Heart left ventricle (tissue), 16 donors: ENCODE measurements around the gene LAMA5. TPM values are rescaled to one million over a fixed set of nuclear protein-coding genes. Genes with fewer than 3 reads are reported as not detected.
A peak's percentile ranks its signal among the peaks of the same experiment; 100 is the strongest.

Experiments
- ATAC-seq, 4 donors: fragments of 200-7000 bp; cut with Tn5 transposase; one replicate each; pipeline ENCODE4 v1.9.1; 2020 to 2022; ENCODE audit warnings: moderate library complexity in 4 of 4, mild to moderate bottlenecking in 3 of 4, moderate number of reproducible peaks in 1 of 4
- DNase-seq, 5 donors: peaks; one replicate each; pipeline ENCODE4 v3.0.0-alpha.2; 2020
- H3K27ac ChIP-seq, 12 donors: fragments of 200-600 bp; sonication (generic) in 4 of 12; one replicate each; pipeline versions ENCODE4 v1.5.0 to v1.8.0; 2016 to 2022; ENCODE audit warnings: mild to moderate bottlenecking in 2 of 12
- H3K27me3 ChIP-seq, 9 donors: fragments of 200-600 bp; sonication (generic) in 2 of 9; one replicate each; pipeline versions ENCODE4 v1.5.1 to v1.8.0; 2016 to 2022; ENCODE audit warnings: mild to moderate bottlenecking in 3 of 9
- H3K36me3 ChIP-seq, 9 donors: fragments of 200-600 bp; sonication (generic) in 2 of 9; one replicate each; pipeline versions ENCODE4 v1.5.0 to v1.8.0; 2018 to 2022; ENCODE audit warnings: mild to moderate bottlenecking in 2 of 9
- H3K4me1 ChIP-seq, 12 donors: fragments of 200-600 bp; sonication (generic) in 4 of 12; one replicate each; pipeline versions ENCODE4 v1.5.0 to v1.8.0; 2016 to 2022; ENCODE audit warnings: mild to moderate bottlenecking in 3 of 12
- H3K4me3 ChIP-seq, 12 donors: fragments of 200-600 bp; sonication (generic) in 4 of 12; one replicate each; pipeline versions ENCODE4 v1.5.0 to v1.8.0; 2017 to 2022; ENCODE audit warnings: mild to moderate bottlenecking in 9 of 12, moderate library complexity in 4 of 12
- H3K9me3 ChIP-seq, 12 donors: fragments of 200-600 bp; sonication (generic) in 4 of 12; one replicate each; pipeline versions ENCODE4 v1.5.0 to v1.8.0; 2016 to 2022; ENCODE audit warnings: mild to moderate bottlenecking in 1 of 12
- CTCF ChIP-seq, 12 donors: fragments of 200-600 bp; sonication (generic) in 4 of 12; IDR thresholded peaks; one replicate each; pipeline versions ENCODE4 v1.5.0 to v1.8.0; 2018 to 2022; ENCODE audit warnings: antibody characterized with exemption in 12 of 12, mild to moderate bottlenecking in 5 of 12
- POLR2A ChIP-seq, 2 donors: fragments of 450-650 bp; IDR thresholded peaks; one replicate each; pipeline ENCODE4 v1.6.1; 2017; ENCODE audit warnings: antibody characterized with exemption in 2 of 2, mild to moderate bottlenecking in 2 of 2, moderate library complexity in 2 of 2
- WGBS, 4 donors: extraction: QIAGEN DNeasy Blood & Tissue Kit in 2 of 4; methylation state at CpG; one replicate each; pipeline versions ENCODE4 v1.1.5 to v1.1.7; 2013 to 2018; 5-methylcytosine and 5-hydroxymethylcytosine counted together
- intact Hi-C, 10 donors: fragments of 100-400 bp; cut with DNase I; formaldehyde crosslinking; loops; one replicate each; pipeline versions ENCODE4 v1.11.1 to v1.14.2; 2022
- polyA plus RNA-seq, 2 donors: library from polyadenylated mRNA; stranded (reverse); fragments of 200-250 nt; gene quantifications; one replicate each; pipeline ENCODE4 v1.2.3, GENCODE V29; 2013
- total RNA-seq, 9 donors: library from RNA; depleted of rRNA in 2 of 9; stranded (reverse); fragments of >200 nt in 2 of 9; fragmentation: NEBNext Ultra II Directional in 3 of 9; extraction: Animal tissue kit (Norgen Biotek cat#: 25700) in 3 of 9; gene quantifications; one replicate each; pipeline versions ENCODE4 v1.1.0 to v1.2.4, GENCODE V29; 2016 to 2023
- donor health status: ischemic (EF 13 %, LVEDD 7.1; RV severe dilation, severe dysfunction).
- donor health status: healthy with polysubstance abuse.
- donor health status: DM: no; HTN: yes; CAD: no.
- donor health status: DM: no; HTN: no; CAD: no.
- donor health status: ischemic (EF 25% LVEDD 6.9; RV normal size, moderate dysfunction).
- donor health status: ischemic (EF 25% LVEDD 5.7; RV mildly dilated, moderate dysfunction).
- donor health status: healthy.
- donor health status: DM: yes; HTN: yes; CAD: no.
- donor health status: ischemic (EF 35%, LVEDD 5.7; RV mildly dilated, moderate dysfunction).
- donor health status: nonischemic (EF 11% LVEDD 7.7; RV severe dilation, severe dysfunction).
- donor health status: DM: yes; HTN: yes; CAD: no.
- donor health status: PGD.
- donor health status: ischemic (EF 29% LVEDD 5.4; RV normal size, mild dysfunction).
- donor health status: nonischemic (EF 23%, LVEDD 6.1; RV moderate dilation, normal function).

Gene LAMA5
- total and polyA plus RNA-seq, 11 donors: 57.4 to 128 (median 73.6) TPM

DNA sequence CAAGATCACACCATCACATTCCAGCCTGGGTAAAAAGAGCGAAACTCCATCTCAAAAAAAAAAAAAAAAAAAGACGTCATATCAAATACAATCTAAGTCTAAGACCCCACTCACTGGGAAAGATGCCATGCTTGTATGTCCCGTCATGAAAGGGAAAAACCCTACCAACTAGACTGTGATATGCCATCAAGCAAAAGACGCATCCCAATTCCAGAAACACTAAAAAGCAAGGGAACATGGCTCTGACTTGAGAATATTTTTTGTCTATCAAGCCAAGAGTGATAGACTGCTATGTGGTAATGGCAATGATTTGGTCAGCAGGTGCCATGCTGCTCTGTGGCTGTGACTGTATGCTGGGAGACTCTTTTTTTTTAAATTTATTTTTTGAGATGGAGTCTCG, 23.0 kb downstream of the LAMA5 start:
- H3K27me3 ChIP-seq: no peaks in the 10 kb centered on the region
- H3K27ac ChIP-seq: peak overlapping the region in 1 of 12 donors; percentile 24
- intact Hi-C loops: loop anchor here in 1 of 10 donors (5.0 kb wide), 1 partner anchor 33 kb away; no protein-coding TSS in a partner anchor
- TF ChIP-seq POLR2A (IDR thresholded peaks at IDR 0.05): no peak
- TF ChIP-seq CTCF (IDR thresholded peaks at IDR 0.05): no peak
- no peak overlapping the region for H3K4me3 ChIP-seq
- no peaks in the 10 kb centered on the region for H3K4me1 ChIP-seq
- H3K9me3 ChIP-seq: peaks cover 0 to 8% (median 0%) of the 10 kb centered on the region in 12 donors
- H3K36me3 ChIP-seq: peaks cover 0 to 96% (median 59%) of the 10 kb centered on the region in 9 donors
- DNase-seq (no peak), ATAC-seq (no peak)
- whole genome bisulfite sequencing, 4 donors: 89 to 93% (median 90%) methylated on average over 5 of the region's 5 CpGs

- H3K4me1 ChIP-seq: no peaks in the 10 kb centered on the region
- H3K4me3 ChIP-seq: no peak overlapping the region
- peak overlapping the region in 1 of 12 donors; percentile 42 for H3K27ac ChIP-seq
- WGBS, 4 donors: 77 to 87% (median 80%) methylated on average over 10 of the region's 10 CpGs
- H3K9me3 ChIP-seq: peaks cover 0 to 4% (median 0%) of the 10 kb centered on the region in 12 donors
- H3K36me3 ChIP-seq: peaks cover 0 to 98% (median 66%) of the 10 kb centered on the region in 9 donors
- no peak for ATAC-seq
- TF ChIP-seq POLR2A (IDR thresholded peaks at IDR 0.05) (no peak), CTCF (IDR thresholded peaks at IDR 0.05) (no peak)
- intact Hi-C loops: loop anchor here in 1 of 10 donors (5.0 kb wide), 1 partner anchor 34 kb away; no protein-coding TSS in a partner anchor
- no peaks in the 10 kb centered on the region for H3K27me3 ChIP-seq
- DNase-seq: peak in 2 of 5 donors; percentile 6 to 15
Observed at GRCh38 chr20:62342910-62343309, 24.2 kb downstream of the LAMA5 start.

- Histone ChIP-seq H3K4me3 (no peak overlapping the region), H3K4me1 (no peaks in the 10 kb centered on the region), H3K27me3 (no peaks in the 10 kb centered on the region), H3K36me3 (peaks cover 0 to 95% (median 72%) of the 10 kb centered on the region in 9 donors), H3K27ac (no peak overlapping the region), H3K9me3 (peaks cover 0 to 4% (median 0%) of the 10 kb centered on the region in 12 donors)
- TF ChIP-seq CTCF (IDR thresholded peaks at IDR 0.05): no peak
- no peak for TF ChIP-seq POLR2A (IDR thresholded peaks at IDR 0.05)
- DNase-seq (peak in 2 of 5 donors; percentile 7 to 37), ATAC-seq (no peak)
- intact Hi-C loops: loop anchor here in 1 of 10 donors (5.0 kb wide), 1 partner anchor 38 kb away; no protein-coding TSS in a partner anchor
- WGBS, 4 donors: 73 to 81% (median 77%) methylated on average over 13 to 14 of the region's 14 CpGs
Observed at GRCh38 chr20:62339647-62340062, 27.5 kb downstream of the LAMA5 start.

DNA sequence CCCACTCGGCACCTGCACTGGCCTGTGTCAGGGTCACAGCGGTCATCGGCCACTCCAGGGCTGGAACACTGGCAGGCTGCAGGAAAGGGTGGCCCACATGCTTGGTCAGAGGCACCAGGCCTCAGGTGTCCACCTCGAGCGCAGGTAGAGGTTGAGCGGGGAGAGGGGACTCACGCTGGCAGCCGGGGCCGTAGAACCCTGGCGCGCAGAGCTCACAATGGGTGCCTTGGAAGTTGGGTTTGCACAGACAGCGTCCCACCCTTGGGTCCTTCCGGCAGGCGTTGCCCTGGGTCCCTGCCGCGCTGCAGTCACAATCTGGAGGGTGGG, 28.9 kb downstream of the LAMA5 start:
- H3K4me3 ChIP-seq: no peak overlapping the region
- H3K4me1 ChIP-seq: no peaks in the 10 kb centered on the region
- no peak overlapping the region for H3K27ac ChIP-seq
- no peaks in the 10 kb centered on the region for H3K27me3 ChIP-seq
- TF ChIP-seq POLR2A (IDR thresholded peaks at IDR 0.05) (no peak), CTCF (IDR thresholded peaks at IDR 0.05) (no peak)
- intact Hi-C loops: no loop called here
- 92 to 96% (median 94%) methylated on average over 6 to 16 of the region's 16 CpGs for WGBS, 4 donors
- H3K36me3 ChIP-seq: peaks cover 0 to 95% (median 77%) of the 10 kb centered on the region in 9 donors
- peaks cover 0 to 4% (median 0%) of the 10 kb centered on the region in 12 donors for H3K9me3 ChIP-seq
- DNase-seq (peak in 2 of 5 donors; percentile 16 to 40), ATAC-seq (peak in 1 of 4 donors; percentile 3)
